Effector memory CD8-positive, alpha-beta T cell (primary cell): ENCODE data around the gene NET1.
"Not testable (repeated sequence)": the region's sequence is repeated elsewhere in the genome, so short reads cannot be mapped to it uniquely, and the experiment has no call there.

Experiments used
- ATAC-seq: fragments of 150-1000 bp; cut with Tn5 transposase; replicated peaks from 2 replicates; pipeline ENCODE4 v1.10.0; 2021; ENCODE audit warnings: mild to moderate bottlenecking, moderate library complexity
- DNase-seq, 3 experiments: peaks; one replicate each; pipeline ENCODE4 v3.0.0; 2021
- H3K27ac Mint-ChIP-seq, 2 donors: one replicate each; pipeline ENCODE4 v1.8.0; 2022; ENCODE audit warnings: mild to moderate bottlenecking in 2 of 2, mixed read lengths in 2 of 2, moderate library complexity in 2 of 2
- H3K27me3 Mint-ChIP-seq, 2 donors: one replicate each; pipeline ENCODE4 v1.8.0; 2022; ENCODE audit warnings: mixed read lengths in 2 of 2
- H3K36me3 Mint-ChIP-seq: one replicate; pipeline ENCODE4 v1.8.0; 2022; ENCODE audit warnings: mild to moderate bottlenecking, moderate library complexity, mixed read lengths; ENCODE audit not compliant: insufficient read depth
- H3K4me1 Mint-ChIP-seq, 2 donors: one replicate each; pipeline ENCODE4 v1.8.0; 2022; ENCODE audit warnings: low read depth in 2 of 2, mixed read lengths in 2 of 2
- H3K4me3 Mint-ChIP-seq, 2 donors: one replicate each; pipeline ENCODE4 v1.8.0; 2022; ENCODE audit warnings: mild to moderate bottlenecking in 2 of 2, mixed read lengths in 2 of 2, moderate library complexity in 2 of 2
- H3K9me3 Mint-ChIP-seq, 2 donors: one replicate each; pipeline ENCODE4 v1.8.0; 2022; ENCODE audit warnings: mixed read lengths in 2 of 2

The NET1 gene

DNA sequence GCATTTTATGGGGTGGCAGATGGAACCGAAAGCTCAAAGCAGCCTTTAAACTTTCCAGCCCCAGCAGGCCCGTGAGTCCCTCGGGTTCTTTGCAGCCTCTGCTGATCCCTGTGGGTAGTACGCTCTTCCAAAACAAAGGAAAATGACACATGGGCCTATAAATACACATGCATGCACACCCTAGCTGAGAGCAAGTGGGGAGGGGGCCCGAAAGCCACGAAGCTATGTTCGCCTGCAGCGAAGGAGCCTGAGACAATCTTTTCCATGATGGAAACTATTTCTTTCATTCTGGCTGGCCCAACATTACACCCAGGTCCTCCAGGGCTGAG lies 54.8 kb downstream of the NET1 start:
- no peak for DNase-seq
- no peak overlapping the region for H3K27ac Mint-ChIP-seq
- ATAC-seq = no peak
- no peaks in the 10 kb centered on the region for H3K9me3 Mint-ChIP-seq
- H3K27me3 Mint-ChIP-seq = peaks cover 5 to 10% of the 10 kb centered on the region in 2 donors
- H3K4me1 Mint-ChIP-seq = peaks cover 0 to 3% of the 10 kb centered on the region in 2 donors
- H3K4me3 Mint-ChIP-seq = no peak overlapping the region
- no peaks in the 10 kb centered on the region for H3K36me3 Mint-ChIP-seq

GRCh38 chr10:5467634-5468255 lies 55.4 kb downstream of the NET1 start:
- H3K27ac Mint-ChIP-seq = no peak overlapping the region
- H3K4me1 Mint-ChIP-seq = peaks cover 0 to 5% of the 10 kb centered on the region in 2 donors
- no peaks in the 10 kb centered on the region for H3K9me3 Mint-ChIP-seq
- DNase-seq = no peak
- H3K4me3 Mint-ChIP-seq = no peak overlapping the region
- H3K36me3 Mint-ChIP-seq = no peaks in the 10 kb centered on the region
- ATAC-seq = no peak
- peaks cover 5 to 7% of the 10 kb centered on the region in 2 donors for H3K27me3 Mint-ChIP-seq

GRCh38 chr10:5468262-5469106 lies 56.1 kb downstream of the NET1 start:
- no peak for ATAC-seq
- Mint-ChIP-seq H3K4me1 (peaks cover 0 to 5% of the 10 kb centered on the region in 2 donors), H3K9me3 (no peaks in the 10 kb centered on the region), H3K36me3 (peaks cover 3% of the 10 kb centered on the region), H3K4me3 (no peak overlapping the region), H3K27me3 (peaks cover 0 to 1% of the 10 kb centered on the region in 2 donors), H3K27ac (no peak overlapping the region)
- DNase-seq = no peak

GRCh38 chr10:5469353-5470061 lies 57.1 kb downstream of the NET1 start:
- no peak overlapping the region for H3K4me3 Mint-ChIP-seq
- peaks cover 0 to 5% of the 10 kb centered on the region in 2 donors for H3K4me1 Mint-ChIP-seq
- H3K36me3 Mint-ChIP-seq = peaks cover 3% of the 10 kb centered on the region
- ATAC-seq = no peak
- H3K27ac Mint-ChIP-seq = no peak overlapping the region
- no peaks in the 10 kb centered on the region for H3K27me3 Mint-ChIP-seq
- no peak for DNase-seq
- H3K9me3 Mint-ChIP-seq = no peaks in the 10 kb centered on the region

- H3K36me3 Mint-ChIP-seq = peaks cover 3% of the 10 kb centered on the region
- no peaks in the 10 kb centered on the region for H3K27me3 Mint-ChIP-seq
These were observed 57.9 kb downstream of the NET1 start for GRCh38 chr10:5470062-5470751.

DNA sequence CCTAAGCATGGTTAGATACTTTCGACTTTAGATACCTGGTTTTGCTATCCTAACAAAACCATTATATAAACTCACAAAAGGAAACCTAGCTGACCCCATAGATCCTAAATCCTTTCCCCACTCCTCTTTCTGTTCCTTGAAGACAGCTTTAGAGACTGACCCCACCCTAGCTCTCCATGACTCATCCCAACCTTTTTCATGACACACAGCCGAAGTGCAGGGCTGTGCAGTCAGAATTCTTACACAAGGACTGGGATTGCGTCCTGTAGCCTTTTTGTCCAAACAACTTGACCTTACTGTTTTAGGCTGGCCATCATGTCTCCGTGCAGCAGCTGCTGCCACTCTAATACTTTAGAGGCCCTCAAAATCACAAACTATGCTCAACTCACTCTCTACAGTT lies 62.3 kb downstream of the NET1 start:
- H3K9me3 Mint-ChIP-seq, H3K36me3 Mint-ChIP-seq, ATAC-seq, DNase-seq, H3K4me3 Mint-ChIP-seq, H3K4me1 Mint-ChIP-seq, H3K27me3 Mint-ChIP-seq, H3K27ac Mint-ChIP-seq: not testable (repeated sequence)

More at GRCh38 chr10:5470062-5470751, 57.9 kb downstream of the NET1 start:
- Mint-ChIP-seq H3K9me3 (no peaks in the 10 kb centered on the region), H3K4me1 (peaks cover 0 to 5% of the 10 kb centered on the region in 2 donors), H3K4me3 (no peak overlapping the region), H3K27ac (no peak overlapping the region)
- ATAC-seq = no peak
- no peak for DNase-seq

GRCh38 chr10:5475088-5475487 lies 62.7 kb downstream of the NET1 start:
- not testable (repeated sequence) for H3K4me3 Mint-ChIP-seq, H3K36me3 Mint-ChIP-seq, DNase-seq, H3K27ac Mint-ChIP-seq, H3K9me3 Mint-ChIP-seq, ATAC-seq, H3K4me1 Mint-ChIP-seq
- peaks cover 4 to 12% of the 10 kb centered on the region in 2 donors for H3K27me3 Mint-ChIP-seq

GRCh38 chr10:5475974-5476807 lies 63.8 kb downstream of the NET1 start:
- H3K9me3 Mint-ChIP-seq, H3K36me3 Mint-ChIP-seq, H3K4me3 Mint-ChIP-seq, DNase-seq, H3K27ac Mint-ChIP-seq, H3K4me1 Mint-ChIP-seq, ATAC-seq: not testable (repeated sequence)
- peaks cover 9 to 23% of the 10 kb centered on the region in 2 donors for H3K27me3 Mint-ChIP-seq

DNA sequence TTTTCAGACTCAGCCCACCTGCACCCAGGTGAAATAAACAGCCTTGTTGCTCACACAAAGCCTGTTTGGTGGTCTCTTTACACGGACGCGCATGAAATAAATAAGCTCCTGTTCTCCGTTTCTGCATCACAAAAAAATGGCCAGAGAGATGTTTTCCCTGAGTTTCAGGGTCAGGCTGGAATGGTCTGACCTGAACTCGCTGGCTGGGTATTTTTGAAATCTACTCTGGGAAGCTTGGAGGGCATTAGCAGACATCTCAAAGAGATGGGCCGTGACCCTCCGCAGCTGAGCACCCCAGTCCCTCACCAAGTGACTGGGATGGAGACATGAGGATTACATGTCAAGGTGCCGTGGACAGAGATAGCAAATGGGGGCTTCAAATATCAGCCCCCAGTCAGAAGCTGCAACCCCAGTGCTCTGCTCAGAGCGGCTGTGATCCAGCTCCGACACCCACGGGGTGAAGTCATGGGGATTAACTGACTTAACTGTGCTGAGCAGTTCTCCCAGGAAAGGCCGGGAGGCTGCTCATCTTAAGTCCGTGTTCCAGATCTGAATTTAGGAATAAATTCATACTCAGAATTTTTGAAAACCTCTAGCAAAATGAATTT lies 64.7 kb downstream of the NET1 start:
- Mint-ChIP-seq H3K27me3 (peaks cover 15 to 31% of the 10 kb centered on the region in 2 donors), H3K27ac (no peak overlapping the region), H3K4me3 (no peak overlapping the region), H3K4me1 (peaks cover 0 to 4% of the 10 kb centered on the region in 2 donors), H3K9me3 (no peaks in the 10 kb centered on the region), H3K36me3 (peaks cover 3% of the 10 kb centered on the region)
- ATAC-seq (no peak), DNase-seq (no peak)

DNA sequence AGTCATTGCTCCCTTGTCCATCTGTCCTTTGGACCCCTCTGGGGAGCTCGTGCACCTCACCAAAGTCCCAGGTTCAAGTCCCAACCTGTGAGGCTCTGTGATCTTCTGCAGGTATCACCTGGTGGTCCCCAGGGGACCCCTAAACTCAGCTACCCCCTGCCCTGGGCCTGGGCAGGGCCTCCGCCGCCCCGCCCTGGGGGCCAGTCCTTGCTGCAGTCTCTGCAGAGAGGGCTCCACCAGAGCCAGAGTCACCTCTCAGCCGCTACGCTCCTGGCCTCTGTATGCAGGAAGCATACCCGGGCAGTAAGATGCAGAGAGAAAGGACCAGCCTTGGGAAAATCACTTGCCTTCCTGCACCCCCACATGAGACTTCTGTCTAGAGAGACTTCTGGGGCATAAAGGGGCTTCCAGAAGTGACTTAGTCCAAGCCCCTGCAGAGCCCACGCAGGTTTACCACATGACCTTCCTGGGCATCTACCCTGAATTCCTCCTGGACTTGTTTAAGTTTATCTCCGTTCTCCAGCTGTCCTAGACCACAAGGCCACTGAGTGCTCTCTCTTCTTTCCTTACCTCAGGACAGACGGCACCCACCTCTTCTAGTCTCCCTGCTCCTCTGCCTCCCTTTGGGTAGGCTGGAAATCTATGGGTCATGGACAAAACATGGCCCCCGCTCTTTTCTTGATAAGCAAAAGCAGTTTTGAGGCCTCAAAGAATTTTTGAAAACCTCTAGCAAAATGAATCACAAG lies 65.8 kb downstream of the NET1 start:
- Mint-ChIP-seq H3K27me3 (peaks cover 21 to 39% of the 10 kb centered on the region in 2 donors), H3K36me3 (peaks cover 1% of the 10 kb centered on the region), H3K9me3 (no peaks in the 10 kb centered on the region), H3K27ac (no peak overlapping the region), H3K4me1 (no peaks in the 10 kb centered on the region), H3K4me3 (no peak overlapping the region)
- no peak for DNase-seq
- ATAC-seq = no peak

DNA sequence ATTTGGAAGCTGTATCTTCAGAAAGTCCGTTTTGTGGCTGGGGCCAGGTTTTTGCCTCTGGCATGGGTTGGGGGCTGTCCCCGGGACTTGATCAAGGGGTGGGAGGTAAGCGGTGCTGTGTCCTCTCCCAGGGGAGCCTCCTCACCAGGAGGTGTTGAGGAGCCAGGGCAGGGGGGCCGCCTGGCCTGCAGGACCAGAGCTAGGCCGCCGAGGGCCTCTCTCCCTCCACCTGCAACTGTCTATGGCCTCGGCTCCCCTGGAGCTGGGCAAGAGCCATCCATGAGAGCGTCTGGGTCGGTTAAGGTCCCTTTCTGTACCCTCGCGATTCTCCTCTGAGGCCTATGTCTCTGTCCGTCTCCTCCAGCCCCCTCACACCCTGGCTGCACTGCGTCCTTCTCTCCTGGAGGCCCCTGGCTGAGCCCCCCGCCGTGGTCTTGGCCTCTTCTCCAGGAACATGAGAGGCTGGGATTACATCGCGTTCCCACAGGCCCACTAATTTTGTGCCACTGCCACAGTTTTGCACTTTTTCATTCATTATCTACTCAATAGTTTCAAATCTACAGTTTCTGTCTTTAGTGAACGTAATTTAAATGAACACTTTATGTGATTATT lies 66.4 kb downstream of the NET1 start:
- no peak for ATAC-seq
- Mint-ChIP-seq H3K4me1 (no peaks in the 10 kb centered on the region), H3K4me3 (no peak overlapping the region), H3K27ac (no peak overlapping the region), H3K9me3 (no peaks in the 10 kb centered on the region), H3K27me3 (peaks cover 21 to 39% of the 10 kb centered on the region in 2 donors), H3K36me3 (no peaks in the 10 kb centered on the region)
- DNase-seq = no peak
